ENCODE measurements around the gene PON3. TPM values are rescaled to one million over a fixed set of nuclear protein-coding genes. Genes with fewer than 3 reads are reported as not detected.
"Not testable (repeated sequence)": the region's sequence is repeated elsewhere in the genome, so short reads cannot be mapped to it uniquely, and the experiment has no call there.

PON3 gene
- total RNA-seq, 4 donors from 2014 or later = 4.2 to 11.8 (median 8.6) TPM

DNA sequence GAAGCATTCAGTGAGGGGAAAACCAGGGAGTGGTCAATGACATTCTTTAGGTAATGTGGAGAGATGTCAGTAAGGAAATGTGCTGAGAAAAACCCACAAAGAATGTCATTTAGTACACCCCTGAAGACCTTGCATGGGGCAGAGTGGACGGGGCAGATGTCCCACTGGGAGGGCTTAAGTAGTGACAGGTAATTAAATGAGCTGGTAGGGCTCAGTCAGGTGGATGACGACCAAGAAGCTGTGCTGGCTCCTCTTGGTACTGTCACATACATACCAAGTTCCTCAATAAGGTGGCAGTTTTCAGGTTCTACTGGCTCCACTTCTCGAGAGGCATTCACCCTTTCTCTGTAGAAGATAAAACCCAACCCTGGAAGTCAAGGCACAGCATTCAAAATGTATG is 1.8 kb downstream of the PON3 start:
- intact Hi-C loops (cut with DNase I) = no loop called here
- DNase-seq = no peak
- H3K27ac ChIP-seq = no peak overlapping the region
- no peaks in the 10 kb centered on the region for H3K27me3 ChIP-seq
- TF ChIP-seq, protein P1, sequence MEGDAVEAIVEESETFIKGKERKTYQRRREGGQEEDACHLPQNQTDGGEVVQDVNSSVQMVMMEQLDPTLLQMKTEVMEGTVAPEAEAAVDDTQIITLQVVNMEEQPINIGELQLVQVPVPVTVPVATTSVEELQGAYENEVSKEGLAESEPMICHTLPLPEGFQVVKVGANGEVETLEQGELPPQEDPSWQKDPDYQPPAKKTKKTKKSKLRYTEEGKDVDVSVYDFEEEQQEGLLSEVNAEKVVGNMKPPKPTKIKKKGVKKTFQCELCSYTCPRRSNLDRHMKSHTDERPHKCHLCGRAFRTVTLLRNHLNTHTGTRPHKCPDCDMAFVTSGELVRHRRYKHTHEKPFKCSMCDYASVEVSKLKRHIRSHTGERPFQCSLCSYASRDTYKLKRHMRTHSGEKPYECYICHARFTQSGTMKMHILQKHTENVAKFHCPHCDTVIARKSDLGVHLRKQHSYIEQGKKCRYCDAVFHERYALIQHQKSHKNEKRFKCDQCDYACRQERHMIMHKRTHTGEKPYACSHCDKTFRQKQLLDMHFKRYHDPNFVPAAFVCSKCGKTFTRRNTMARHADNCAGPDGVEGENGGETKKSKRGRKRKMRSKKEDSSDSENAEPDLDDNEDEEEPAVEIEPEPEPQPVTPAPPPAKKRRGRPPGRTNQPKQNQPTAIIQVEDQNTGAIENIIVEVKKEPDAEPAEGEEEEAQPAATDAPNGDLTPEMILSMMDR (IDR thresholded peaks at IDR 0.05) = no peak
- TF ChIP-seq POLR2A (IDR thresholded peaks at IDR 0.05) = no peak
- 84 to 89% methylated on average over 3 of the region's 3 CpGs for WGBS, 2 donors
- H3K4me3 ChIP-seq (replicated peaks in 1 of 3) = no peak overlapping the region
- no peaks in the 10 kb centered on the region for H3K4me1 ChIP-seq
- no peaks in the 10 kb centered on the region for H3K36me3 ChIP-seq
- no peaks in the 10 kb centered on the region for H3K9me3 ChIP-seq

- H3K4me1 ChIP-seq = no peaks in the 10 kb centered on the region
- intact Hi-C loops (cut with DNase I) = no loop called here
- H3K27ac ChIP-seq = no peak overlapping the region
- no peaks in the 10 kb centered on the region for H3K27me3 ChIP-seq
- TF ChIP-seq, protein P1 (IDR thresholded peaks at IDR 0.05) = no peak
- no peak for TF ChIP-seq POLR2A (IDR thresholded peaks at IDR 0.05)
- H3K9me3 ChIP-seq = no peaks in the 10 kb centered on the region
- H3K36me3 ChIP-seq = no peaks in the 10 kb centered on the region
- DNase-seq = no peak
- 72 to 80% methylated on average over 2 of the region's 2 CpGs for WGBS, 2 donors
- H3K4me3 ChIP-seq (replicated peaks in 1 of 3) = no peak overlapping the region
Measured at GRCh38 chr7:95391761-95392160, 4.4 kb downstream of the PON3 start.

DNA sequence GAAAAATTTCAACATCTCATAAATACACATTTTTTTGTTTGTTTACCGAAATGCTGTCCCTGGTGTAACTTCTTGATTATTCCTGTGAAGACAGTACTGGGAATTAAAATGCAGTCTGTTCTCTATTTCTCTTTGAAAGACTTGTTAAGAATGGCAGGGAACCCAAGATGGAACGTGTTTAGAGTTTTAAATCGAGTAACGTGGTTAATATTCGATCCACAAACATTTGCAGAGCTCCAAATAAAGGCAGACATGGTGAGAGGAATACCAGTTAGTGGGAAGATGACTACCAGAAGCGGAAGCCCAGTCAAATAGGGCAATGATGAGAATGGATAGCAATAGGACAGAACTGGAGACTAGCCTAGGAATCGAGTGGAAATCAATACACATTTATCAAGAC is 6.7 kb downstream of the PON3 start:
- no peaks in the 10 kb centered on the region for H3K4me1 ChIP-seq
- no peaks in the 10 kb centered on the region for H3K9me3 ChIP-seq
- no peak overlapping the region for H3K27ac ChIP-seq
- no peaks in the 10 kb centered on the region for H3K27me3 ChIP-seq
- intact Hi-C loops (cut with DNase I) = no loop called here
- no peak overlapping the region for H3K4me3 ChIP-seq (replicated peaks in 1 of 3)
- H3K36me3 ChIP-seq = no peaks in the 10 kb centered on the region
- 91% methylated on average over 7 of the region's 7 CpGs for WGBS, 2 donors
- DNase-seq = no peak
- TF ChIP-seq, protein P1 (IDR thresholded peaks at IDR 0.05) = no peak
- no peak for TF ChIP-seq POLR2A (IDR thresholded peaks at IDR 0.05)

- 91 to 97% methylated on average over 5 to 8 of the region's 10 CpGs for WGBS, 2 donors
- H3K9me3 ChIP-seq; H3K4me1 ChIP-seq; H3K27me3 ChIP-seq; H3K4me3 ChIP-seq (replicated peaks in 1 of 3); DNase-seq; H3K27ac ChIP-seq; intact Hi-C loops (cut with DNase I); H3K36me3 ChIP-seq: not testable (repeated sequence)
Measured at GRCh38 chr7:95379457-95379856, 16.7 kb downstream of the PON3 start.

- Histone ChIP-seq H3K27me3 (no peaks in the 10 kb centered on the region), H3K4me1 (no peaks in the 10 kb centered on the region), H3K36me3 (no peaks in the 10 kb centered on the region), H3K27ac (no peak overlapping the region), H3K9me3 (no peaks in the 10 kb centered on the region), H3K4me3 (replicated peaks in 1 of 3) (no peak overlapping the region)
- no peak for DNase-seq
- intact Hi-C loops (cut with DNase I) = no loop called here
- no peak for TF ChIP-seq POLR2A (IDR thresholded peaks at IDR 0.05)
- TF ChIP-seq, protein P1 (IDR thresholded peaks at IDR 0.05) = no peak
- 87 to 88% methylated on average over 15 to 18 of the region's 18 CpGs for WGBS, 2 donors
Measured at GRCh38 chr7:95376632-95377400, 19.4 kb downstream of the PON3 start.
